ENCODE results near the gene MAP3K7. TPM values are rescaled to one million over a fixed set of nuclear protein-coding genes. Genes with fewer than 3 reads are reported as not detected.

MAP3K7 gene
- total RNA-seq, 1 experiment from 2014 or later = 17.1 TPM

DNA sequence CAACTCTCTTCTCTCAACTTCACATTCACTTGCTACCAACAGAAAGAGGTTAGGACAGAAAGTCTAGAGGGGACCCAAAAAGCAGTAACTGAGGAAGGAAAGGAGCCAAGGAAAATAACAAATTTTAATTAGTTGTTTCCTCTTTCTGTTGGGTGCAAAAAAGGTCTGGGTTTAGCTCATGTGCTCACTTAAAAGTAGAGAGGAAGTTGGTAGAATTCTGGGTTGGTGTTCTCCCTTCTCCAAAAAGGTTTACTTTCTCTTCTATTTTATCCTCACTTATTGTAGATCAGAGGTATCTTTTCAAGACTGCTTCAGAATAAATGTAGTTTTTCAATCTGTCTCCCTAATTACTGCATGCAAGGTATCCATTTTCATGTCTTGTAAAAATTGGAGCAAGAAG lies 42.8 kb downstream of the MAP3K7 start:
- no peaks in the 10 kb centered on the region for H4K20me1 ChIP-seq (ENCODE audit: low read length)
- CTCF ChIA-PET = no interaction called here
- no peaks in the 10 kb centered on the region for H3F3A ChIP-seq (ENCODE audit: low read length, unreplicated experiment)
- no peak overlapping the region for H2AFZ ChIP-seq (ENCODE audit: low read length)
- no peak overlapping the region for H3K4me2 ChIP-seq (ENCODE audit: low read length)
- POLR2A ChIA-PET (ENCODE audit: unreplicated experiment) = no interaction called here
- BruUV-seq (replicated peaks) = no TSS peak
- H3K4me1 ChIP-seq (ENCODE audit: insufficient read depth, low read length) = no peaks in the 10 kb centered on the region
- H3K27ac ChIP-seq (ENCODE audit: low read length) = no peak overlapping the region
- H3K79me2 ChIP-seq (ENCODE audit: low read length) = no peaks in the 10 kb centered on the region
- H3K36me3 ChIP-seq (ENCODE audit: low read depth, low read length) = peaks cover 28% of the 10 kb centered on the region
- no peaks in the 10 kb centered on the region for H3K27me3 ChIP-seq (ENCODE audit: low read length)
- H3K4me3 ChIP-seq (ENCODE audit: low read length) = no peak overlapping the region
- DNase-seq = no peak
- ATAC-seq = no peak
- no peaks in the 10 kb centered on the region for H3K9me2 ChIP-seq (replicated peaks; ENCODE audit: low read length)
- no peak for TF ChIP-seq EZH2phosphoT487 (IDR thresholded peaks at IDR 0.05; ENCODE audit: borderline replicate concordance, low read length)
- TF ChIP-seq CTCF (conservative IDR thresholded peaks at IDR 0.05; ENCODE audit: low read depth, low read length) = no peak
- TF ChIP-seq EZH2 (IDR thresholded peaks at IDR 0.05; ENCODE audit: low read length, unreplicated experiment) = no peak
- no peaks in the 10 kb centered on the region for H3K9me3 ChIP-seq (ENCODE audit: low read length)
- H3K9ac ChIP-seq (ENCODE audit: low read length) = no peak overlapping the region
- intact Hi-C loops (cut with micrococcal nuclease) = no loop called here

DNA sequence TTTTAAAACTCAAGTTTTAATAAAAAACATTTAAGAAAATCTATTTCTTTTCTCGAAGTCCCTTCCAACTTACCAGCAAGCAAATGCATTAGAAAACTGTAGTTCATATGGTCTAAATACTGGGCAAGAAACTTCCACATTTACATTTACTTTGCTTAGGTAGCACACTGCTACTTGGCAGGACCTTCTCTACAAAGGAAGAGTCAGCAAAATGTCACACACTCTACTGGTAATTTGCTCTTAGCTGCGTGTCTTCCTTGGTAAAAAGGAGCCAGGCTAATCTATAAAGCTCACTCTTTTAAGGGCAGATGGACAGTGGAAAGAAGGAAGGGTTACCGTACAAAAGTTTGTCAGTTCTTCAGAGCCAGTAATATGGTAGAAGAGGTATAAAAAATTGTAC lies 45.7 kb downstream of the MAP3K7 start:
- DNase-seq (no peak), ATAC-seq (no peak)
- Histone ChIP-seq H3K9me2 (replicated peaks; ENCODE audit: low read length) (no peaks in the 10 kb centered on the region), H4K20me1 (ENCODE audit: low read length) (no peaks in the 10 kb centered on the region), H3K4me3 (ENCODE audit: low read length) (no peak overlapping the region), H2AFZ (ENCODE audit: low read length) (no peak overlapping the region), H3K9ac (ENCODE audit: low read length) (no peak overlapping the region), H3K9me3 (ENCODE audit: low read length) (no peaks in the 10 kb centered on the region), H3K27ac (ENCODE audit: low read length) (no peak overlapping the region), H3K4me2 (ENCODE audit: low read length) (no peak overlapping the region), H3K27me3 (ENCODE audit: low read length) (no peaks in the 10 kb centered on the region), H3K36me3 (ENCODE audit: low read depth, low read length) (peaks cover 17% of the 10 kb centered on the region; the same call in 1 of the 2 replicates), H3F3A (ENCODE audit: low read length, unreplicated experiment) (no peaks in the 10 kb centered on the region), H3K79me2 (ENCODE audit: low read length) (no peaks in the 10 kb centered on the region), H3K4me1 (ENCODE audit: insufficient read depth, low read length) (no peaks in the 10 kb centered on the region)
- intact Hi-C loops (cut with micrococcal nuclease) = no loop called here
- no peak for TF ChIP-seq EZH2phosphoT487 (IDR thresholded peaks at IDR 0.05; ENCODE audit: borderline replicate concordance, low read length)
- TF ChIP-seq EZH2 (IDR thresholded peaks at IDR 0.05; ENCODE audit: low read length, unreplicated experiment) = no peak
- no peak for TF ChIP-seq CTCF (conservative IDR thresholded peaks at IDR 0.05; ENCODE audit: low read depth, low read length)
- CTCF ChIA-PET = no interaction called here
- POLR2A ChIA-PET (ENCODE audit: unreplicated experiment) = no interaction called here
- no TSS peak for BruUV-seq (replicated peaks)

GRCh38 chr6:90538278-90539046 lies 48.4 kb downstream of the MAP3K7 start:
- no peak overlapping the region for H3K9ac ChIP-seq (ENCODE audit: low read length)
- TF ChIP-seq EZH2 (IDR thresholded peaks at IDR 0.05; ENCODE audit: low read length, unreplicated experiment) (no peak), CTCF (conservative IDR thresholded peaks at IDR 0.05; ENCODE audit: low read depth, low read length) (no peak), EZH2phosphoT487 (IDR thresholded peaks at IDR 0.05; ENCODE audit: borderline replicate concordance, low read length) (no peak)
- H3F3A ChIP-seq (ENCODE audit: low read length, unreplicated experiment) = no peaks in the 10 kb centered on the region
- no peaks in the 10 kb centered on the region for H3K27me3 ChIP-seq (ENCODE audit: low read length)
- no peaks in the 10 kb centered on the region for H3K4me1 ChIP-seq (ENCODE audit: insufficient read depth, low read length)
- no peaks in the 10 kb centered on the region for H3K9me3 ChIP-seq (ENCODE audit: low read length)
- BruUV-seq (replicated peaks) = no TSS peak
- CTCF ChIA-PET = no interaction called here
- DNase-seq (no peak), ATAC-seq (no peak)
- no peak overlapping the region for H2AFZ ChIP-seq (ENCODE audit: low read length)
- H3K9me2 ChIP-seq (replicated peaks; ENCODE audit: low read length) = no peaks in the 10 kb centered on the region
- intact Hi-C loops (cut with micrococcal nuclease) = no loop called here
- H3K4me2 ChIP-seq (ENCODE audit: low read length) = no peak overlapping the region
- no peaks in the 10 kb centered on the region for H4K20me1 ChIP-seq (ENCODE audit: low read length)
- no peaks in the 10 kb centered on the region for H3K79me2 ChIP-seq (ENCODE audit: low read length)
- no peak overlapping the region for H3K4me3 ChIP-seq (ENCODE audit: low read length)
- no peaks in the 10 kb centered on the region; the same call in 1 of the 2 replicates for H3K36me3 ChIP-seq (ENCODE audit: low read depth, low read length)
- POLR2A ChIA-PET (ENCODE audit: unreplicated experiment) = no interaction called here
- no peak overlapping the region for H3K27ac ChIP-seq (ENCODE audit: low read length)
